Smooth muscle cell (in vitro differentiated cells): ENCODE measurements around the gene LAMA5. TPM values are rescaled to one million over a fixed set of nuclear protein-coding genes. Genes with fewer than 3 reads are reported as not detected.

Experiments used
- DNase-seq: peaks from one replicate; lab custom pipeline; 2025; ENCODE audit not compliant: unreplicated experiment; lab: John Stamatoyannopoulos, UW
- H2AFZ ChIP-seq: fragments of 200-600 bp; sonication (generic); 2 replicates; pipeline ENCODE4 v1.6.0; 2016; ENCODE audit warnings: antibody characterized with exemption, low read depth, mild to moderate bottlenecking
- H3F3A ChIP-seq: fragments of 200-600 bp; sonication (generic); 2 replicates; pipeline ENCODE4 v1.6.0; 2017; ENCODE audit warnings: antibody characterized with exemption, low read depth
- H3K27ac ChIP-seq: fragments of 200-600 bp; sonication (generic); 2 replicates; pipeline ENCODE4 v1.5.1; 2016; ENCODE audit warnings: low read depth, mild to moderate bottlenecking
- H3K27me3 ChIP-seq: fragments of 200-600 bp; sonication (generic); 2 replicates; pipeline ENCODE4 v1.6.1; 2016; ENCODE audit warnings: low read depth, mild to moderate bottlenecking
- H3K36me3 ChIP-seq: fragments of 200-600 bp; sonication (generic); 2 replicates; pipeline ENCODE4 v1.5.1; 2016; ENCODE audit warnings: low read depth
- H3K4me1 ChIP-seq: fragments of 200-600 bp; sonication (generic); 2 replicates; pipeline ENCODE4 v1.5.1; 2016; ENCODE audit warnings: low read depth
- H3K4me2 ChIP-seq: fragments of 200-600 bp; sonication (generic); 2 replicates; pipeline ENCODE4 v1.6.0; 2016; ENCODE audit warnings: mild to moderate bottlenecking
- H3K4me3 ChIP-seq: fragments of 200-600 bp; sonication (generic); 2 replicates; pipeline ENCODE4 v1.5.1; 2016; ENCODE audit warnings: mild to moderate bottlenecking
- H3K79me2 ChIP-seq: fragments of 200-600 bp; sonication (generic); 2 replicates; pipeline ENCODE4 v1.6.0; 2016; ENCODE audit warnings: low read depth, mild to moderate bottlenecking
- H3K9ac ChIP-seq: fragments of 200-600 bp; sonication (generic); 2 replicates; pipeline ENCODE4 v1.6.0; 2016; ENCODE audit warnings: low read depth
- H3K9me3 ChIP-seq: fragments of 200-600 bp; sonication (generic); replicated peaks from 2 replicates; pipeline ENCODE4 v1.5.1; 2016; ENCODE audit warnings: low read depth
- H4K20me1 ChIP-seq: fragments of 200-600 bp; sonication (generic); 2 replicates; pipeline ENCODE4 v1.6.0; 2016; ENCODE audit warnings: low read depth
- WGBS: methylation state at CpG from one replicate; pipeline ENCODE4 v1.1.7; 2016; ENCODE audit warnings: low lambda C conversion rate; 5-methylcytosine and 5-hydroxymethylcytosine counted together
- polyA plus RNA-seq: library from polyadenylated mRNA; unstranded; fragments of >200 nt; fragmentation: Nextera tagmentation; extraction: Ambion mirVana; gene quantifications from 2 replicates; pipeline ENCODE4 v1.2.1, GENCODE V29; 2016
- total RNA-seq: library from RNA; depleted of rRNA; stranded (reverse); fragments of >200 nt; gene quantifications from 2 replicates; pipeline ENCODE4 v1.2.3, GENCODE V29; 2014
- TF ChIP-seq, protein P1 (sequence below): fragments of 200-600 bp; sonication (generic); IDR thresholded peaks from 2 replicates; pipeline ENCODE4 v1.5.1; 2017; ENCODE audit warnings: borderline replicate concordance, mild to moderate bottlenecking, antibody characterized with exemption; ENCODE audit not compliant: insufficient read depth, poor library complexity, severe bottlenecking

LAMA5 gene
- total and polyA plus RNA-seq, 2 experiments from 2014 or later = 27.5 to 27.6 TPM

DNA sequence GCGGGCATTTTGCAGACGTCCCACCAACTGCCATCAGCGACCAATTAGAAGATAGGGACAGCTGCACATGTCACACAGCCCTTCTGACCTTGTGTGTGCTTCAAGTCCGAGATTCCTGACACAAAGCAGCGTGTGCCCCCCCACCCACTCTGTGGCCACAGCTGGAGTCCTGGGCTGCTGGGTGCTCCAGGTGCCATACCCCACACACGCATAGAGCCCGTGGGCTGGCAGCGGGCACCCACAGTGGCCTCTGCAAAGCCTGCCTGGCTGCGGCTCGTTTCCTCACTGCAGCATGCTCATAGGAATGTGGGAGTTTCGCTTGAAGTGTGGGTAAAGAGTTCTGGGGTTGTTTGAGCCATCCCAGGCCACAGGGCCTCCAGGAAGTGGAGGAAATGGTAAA lies 66.8 kb downstream of the LAMA5 start:
- peaks cover 21% of the 10 kb centered on the region for H4K20me1 ChIP-seq
- peaks cover 25% of the 10 kb centered on the region for H3K79me2 ChIP-seq
- H3K36me3 ChIP-seq = no peaks in the 10 kb centered on the region
- H3K27me3 ChIP-seq = no peaks in the 10 kb centered on the region
- H3K4me2 ChIP-seq = no peak overlapping the region
- 91% methylated on average over 11 of the region's 11 CpGs for WGBS
- H3F3A ChIP-seq = peaks cover 11% of the 10 kb centered on the region
- no peaks in the 10 kb centered on the region for H3K9me3 ChIP-seq
- no peak overlapping the region for H3K9ac ChIP-seq
- TF ChIP-seq, protein P1, sequence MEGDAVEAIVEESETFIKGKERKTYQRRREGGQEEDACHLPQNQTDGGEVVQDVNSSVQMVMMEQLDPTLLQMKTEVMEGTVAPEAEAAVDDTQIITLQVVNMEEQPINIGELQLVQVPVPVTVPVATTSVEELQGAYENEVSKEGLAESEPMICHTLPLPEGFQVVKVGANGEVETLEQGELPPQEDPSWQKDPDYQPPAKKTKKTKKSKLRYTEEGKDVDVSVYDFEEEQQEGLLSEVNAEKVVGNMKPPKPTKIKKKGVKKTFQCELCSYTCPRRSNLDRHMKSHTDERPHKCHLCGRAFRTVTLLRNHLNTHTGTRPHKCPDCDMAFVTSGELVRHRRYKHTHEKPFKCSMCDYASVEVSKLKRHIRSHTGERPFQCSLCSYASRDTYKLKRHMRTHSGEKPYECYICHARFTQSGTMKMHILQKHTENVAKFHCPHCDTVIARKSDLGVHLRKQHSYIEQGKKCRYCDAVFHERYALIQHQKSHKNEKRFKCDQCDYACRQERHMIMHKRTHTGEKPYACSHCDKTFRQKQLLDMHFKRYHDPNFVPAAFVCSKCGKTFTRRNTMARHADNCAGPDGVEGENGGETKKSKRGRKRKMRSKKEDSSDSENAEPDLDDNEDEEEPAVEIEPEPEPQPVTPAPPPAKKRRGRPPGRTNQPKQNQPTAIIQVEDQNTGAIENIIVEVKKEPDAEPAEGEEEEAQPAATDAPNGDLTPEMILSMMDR = no peak
- DNase-seq = no peak
- H3K4me3 ChIP-seq = no peak overlapping the region
- H2AFZ ChIP-seq = no peak overlapping the region
- peaks cover 14% of the 10 kb centered on the region for H3K4me1 ChIP-seq
- no peak overlapping the region for H3K27ac ChIP-seq

DNA sequence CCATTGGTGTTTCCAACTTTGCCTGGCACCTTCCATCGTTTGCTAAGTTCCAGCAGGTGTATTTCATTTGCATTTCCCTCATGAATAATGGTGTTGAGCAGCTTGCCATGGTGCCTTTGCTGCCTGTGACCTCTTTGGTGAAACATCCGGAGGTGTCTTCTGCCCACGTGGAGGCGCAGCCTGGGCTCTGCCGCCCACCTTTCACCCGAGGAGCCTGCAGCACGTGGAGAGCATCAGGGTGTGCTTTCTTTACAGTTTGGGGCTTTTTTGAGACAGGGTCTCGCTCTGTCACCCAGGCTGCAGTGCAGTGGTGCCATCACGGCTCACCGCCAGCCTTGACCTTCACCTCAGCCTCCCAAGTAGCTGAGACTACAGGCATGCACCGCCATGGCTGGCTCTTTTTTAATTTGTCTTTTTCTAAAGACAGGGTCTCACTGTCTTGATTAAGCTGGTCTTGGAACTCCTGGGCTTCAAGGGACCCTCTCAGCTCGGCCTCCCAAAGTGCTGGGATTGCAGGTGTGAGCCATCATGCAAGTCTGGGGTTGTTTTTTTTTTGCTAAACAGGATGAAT lies 67.4 kb downstream of the LAMA5 start:
- Histone ChIP-seq H3K9me3 (no peaks in the 10 kb centered on the region), H3K27ac (no peak overlapping the region), H3K79me2 (peaks cover 20% of the 10 kb centered on the region), H3K4me2 (no peak overlapping the region), H2AFZ (no peak overlapping the region), H3K36me3 (no peaks in the 10 kb centered on the region), H3F3A (peaks cover 11% of the 10 kb centered on the region), H3K4me1 (peaks cover 14% of the 10 kb centered on the region), H3K4me3 (no peak overlapping the region), H3K9ac (no peak overlapping the region), H4K20me1 (peaks cover 15% of the 10 kb centered on the region), H3K27me3 (no peaks in the 10 kb centered on the region)
- WGBS = 95% methylated on average over 12 of the region's 12 CpGs
- no peak for DNase-seq
- TF ChIP-seq, protein P1 = no peak

DNA sequence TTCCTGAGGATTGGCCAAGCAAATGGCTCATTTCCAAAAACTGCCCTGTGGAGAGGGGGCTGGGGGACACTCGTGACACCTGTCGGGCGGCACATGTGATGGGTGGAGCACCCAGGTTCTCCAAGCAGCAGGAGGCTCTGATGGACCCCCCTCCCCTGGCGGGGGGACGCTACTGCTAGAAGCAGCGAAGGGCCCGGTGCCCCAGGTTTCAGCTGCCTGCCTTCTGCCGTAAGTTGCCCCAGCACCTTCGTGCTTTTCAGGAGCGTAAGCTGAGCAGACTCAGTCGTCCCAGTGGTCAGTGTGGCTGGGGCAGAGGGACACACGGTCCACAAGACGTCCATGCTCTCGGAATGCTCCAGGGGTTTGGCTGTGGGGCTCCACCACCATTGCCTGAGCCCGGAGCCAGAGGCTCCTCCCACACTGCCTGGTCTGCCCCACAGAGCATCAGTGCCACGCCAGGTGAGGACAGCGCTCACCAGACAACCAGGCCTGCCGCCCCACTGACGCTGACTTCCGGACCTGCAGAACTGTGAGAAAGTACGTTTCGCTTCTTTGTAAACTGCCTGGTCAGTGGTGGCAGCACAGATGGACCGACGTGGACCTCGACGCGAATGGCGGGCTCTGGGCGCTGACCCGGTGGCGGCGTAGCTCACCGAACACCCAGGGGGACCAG lies 68.4 kb downstream of the LAMA5 start:
- H3K36me3 ChIP-seq = no peaks in the 10 kb centered on the region
- no peaks in the 10 kb centered on the region for H3K9me3 ChIP-seq
- WGBS = 96% methylated on average over 33 of the region's 33 CpGs
- no peak overlapping the region for H3K4me3 ChIP-seq
- DNase-seq = no peak
- H4K20me1 ChIP-seq = peaks cover 5% of the 10 kb centered on the region
- no peak overlapping the region for H3K4me2 ChIP-seq
- peaks cover 3% of the 10 kb centered on the region for H3K4me1 ChIP-seq
- no peak overlapping the region for H2AFZ ChIP-seq
- H3K27ac ChIP-seq = no peak overlapping the region
- peaks cover 11% of the 10 kb centered on the region for H3F3A ChIP-seq
- no peaks in the 10 kb centered on the region for H3K27me3 ChIP-seq
- TF ChIP-seq, protein P1 = no peak
- peaks cover 9% of the 10 kb centered on the region for H3K79me2 ChIP-seq
- no peak overlapping the region for H3K9ac ChIP-seq
